HepG2 (cell line): ENCODE measurements around the gene SNRPD2. TPM values are rescaled to one million over a fixed set of nuclear protein-coding genes. Genes with fewer than 3 reads are reported as not detected.
A peak's percentile ranks its signal among the peaks of the same experiment; 100 is the strongest.

Experiments
- AKAP8 ChIP-seq: sonication (generic); formaldehyde crosslinking; IDR thresholded peaks from 2 replicates; pipeline ENCODE4 v1.5.1; 2020; ENCODE audit warnings: mild to moderate bottlenecking, missing genetic modification reagents
- KDM3A ChIP-seq: IDR thresholded peaks from 2 replicates; pipeline ENCODE4 v1.6.1; 2018; ENCODE audit warnings: low read depth, missing compliant biosample characterization
- MLLT10 ChIP-seq: sonication (generic); formaldehyde crosslinking; IDR thresholded peaks from 2 replicates; pipeline ENCODE4 v1.4.0; 2020; ENCODE audit warnings: missing genetic modification reagents
- MLX ChIP-seq: IDR thresholded peaks from 2 replicates; pipeline ENCODE4 v1.6.1; 2016
- MYPOP ChIP-seq: sonication (generic); formaldehyde crosslinking; IDR thresholded peaks from 2 replicates; pipeline ENCODE4 v1.8.1; 2023; ENCODE audit warnings: mild to moderate bottlenecking, moderate library complexity, missing genetic modification reagents
- NFKB2 ChIP-seq: sonication (generic); formaldehyde crosslinking; IDR thresholded peaks from 2 replicates; pipeline ENCODE4 v1.4.0; 2020; ENCODE audit warnings: missing genetic modification reagents, borderline replicate concordance
- PCBP1 ChIP-seq: fragments of 200-400 bp; formaldehyde crosslinking; IDR thresholded peaks from 2 replicates; pipeline ENCODE4 v1.6.1; 2017; ENCODE audit warnings: mild to moderate bottlenecking, low read depth, low read length, borderline replicate concordance
- SNAPC4 ChIP-seq: sonication (generic); formaldehyde crosslinking; IDR thresholded peaks from 2 replicates; pipeline ENCODE4 v1.4.0; 2020; ENCODE audit warnings: mild to moderate bottlenecking, missing genetic modification reagents
- YEATS4 ChIP-seq: sonication (generic); formaldehyde crosslinking; IDR thresholded peaks from 2 replicates; pipeline ENCODE4 v1.4.0; 2020; ENCODE audit warnings: missing genetic modification reagents, borderline replicate concordance
- ZMYM2 ChIP-seq: sonication (generic); formaldehyde crosslinking; IDR thresholded peaks from 2 replicates; pipeline ENCODE4 v1.8.0; 2022; ENCODE audit warnings: mild to moderate bottlenecking, missing genetic modification reagents
- ZNF574 ChIP-seq: sonication (generic); formaldehyde crosslinking; IDR thresholded peaks from 2 replicates; pipeline ENCODE4 v1.4.0; 2020; ENCODE audit warnings: missing genetic modification reagents
- ZNF891 ChIP-seq: sonication (generic); formaldehyde crosslinking; IDR thresholded peaks from 2 replicates; pipeline ENCODE4 v1.5.0; 2020; ENCODE audit warnings: mild to moderate bottlenecking, missing genetic modification reagents
- polyA plus RNA-seq, 8 experiments: library from polyadenylated mRNA; depleted of rRNA in 3 of 8; stranded (reverse) in 7 of 8; unstranded in 1 of 8; fragments of >200 nt; fragmentation: Illumina TruSeq in 4 of 8; extraction: Trizol in 4 of 8; gene quantifications; 2 replicates each; pipeline versions ENCODE4 v1.2.1 to v1.2.3, GENCODE V29; 2011 to 2016; ENCODE audit warnings: low read depth in 4 of 8, missing spikeins in 1 of 8, mixed read lengths in 1 of 8; ENCODE audit not compliant: insufficient read depth in 1 of 8
- total RNA-seq, 5 experiments: library from RNA; depleted of rRNA; stranded (reverse); fragments of >200 nt; fragmentation: Illumina TruSeq; extraction: Trizol; gene quantifications; 2 replicates each; pipeline ENCODE4 v1.2.3, GENCODE V29; 2016; ENCODE audit warnings: low read depth in 1 of 5
- TF ChIP-seq, protein P1 (sequence below): sonication (generic); formaldehyde crosslinking; IDR thresholded peaks from 2 replicates; pipeline ENCODE4 v1.5.1; 2020; ENCODE audit warnings: missing genetic modification reagents, mild to moderate bottlenecking, borderline replicate concordance
- TF ChIP-seq, protein P2 (sequence below): sonication (generic); formaldehyde crosslinking; IDR thresholded peaks from 2 replicates; pipeline ENCODE4 v1.4.0; 2020; ENCODE audit warnings: mild to moderate bottlenecking, missing genetic modification reagents

Gene SNRPD2
- total and polyA plus RNA-seq, 2 of the 13 experiments (the other 11 are each of a cell fraction or from before 2014, with no cell fraction given): 299 to 485 TPM

DNA sequence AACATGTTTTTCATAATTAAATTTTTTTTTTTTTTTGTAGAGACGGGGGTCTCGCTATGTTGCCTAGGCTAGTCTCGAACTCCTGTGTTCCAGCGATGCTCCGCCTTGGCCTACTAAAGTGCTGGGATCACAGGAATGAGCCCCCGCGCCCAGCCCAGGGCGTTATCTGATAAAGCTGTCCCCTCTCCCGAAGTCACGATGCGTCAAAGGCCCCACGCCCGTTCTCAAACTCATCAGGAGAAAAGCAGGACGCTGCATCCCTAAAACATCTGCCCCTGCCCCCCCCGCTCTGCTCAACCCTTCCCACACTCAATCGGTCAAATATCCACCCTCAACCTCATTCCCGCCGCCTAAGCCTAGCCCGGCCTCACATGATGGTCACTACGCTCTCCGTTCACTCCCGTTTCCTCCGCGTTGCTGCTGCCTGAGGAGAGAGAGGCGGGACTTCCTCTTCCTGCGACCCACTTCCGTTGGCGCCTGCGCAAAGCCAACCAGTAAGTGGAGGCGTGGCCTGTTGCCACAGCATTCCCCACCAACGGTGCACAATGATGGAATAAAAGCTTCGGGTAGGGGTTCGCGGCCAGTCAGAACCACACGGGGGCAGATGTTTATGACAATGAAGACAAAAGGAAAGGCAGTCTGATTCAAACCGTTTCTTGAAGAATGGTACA lies at the start of gene SNRPD2 (continued):
- peak; percentile 71 for TF ChIP-seq ZNF574 (CRISPR knock-in tag)
- no peak for TF ChIP-seq KDM3A (CRISPR knock-in tag)
- TF ChIP-seq PCBP1: no peak
- no peak for TF ChIP-seq MLLT10 (CRISPR knock-in tag)
- TF ChIP-seq AKAP8 (CRISPR knock-in tag): no peak
- no peak for TF ChIP-seq ZNF891 (CRISPR knock-in tag)
- TF ChIP-seq, protein P1, sequence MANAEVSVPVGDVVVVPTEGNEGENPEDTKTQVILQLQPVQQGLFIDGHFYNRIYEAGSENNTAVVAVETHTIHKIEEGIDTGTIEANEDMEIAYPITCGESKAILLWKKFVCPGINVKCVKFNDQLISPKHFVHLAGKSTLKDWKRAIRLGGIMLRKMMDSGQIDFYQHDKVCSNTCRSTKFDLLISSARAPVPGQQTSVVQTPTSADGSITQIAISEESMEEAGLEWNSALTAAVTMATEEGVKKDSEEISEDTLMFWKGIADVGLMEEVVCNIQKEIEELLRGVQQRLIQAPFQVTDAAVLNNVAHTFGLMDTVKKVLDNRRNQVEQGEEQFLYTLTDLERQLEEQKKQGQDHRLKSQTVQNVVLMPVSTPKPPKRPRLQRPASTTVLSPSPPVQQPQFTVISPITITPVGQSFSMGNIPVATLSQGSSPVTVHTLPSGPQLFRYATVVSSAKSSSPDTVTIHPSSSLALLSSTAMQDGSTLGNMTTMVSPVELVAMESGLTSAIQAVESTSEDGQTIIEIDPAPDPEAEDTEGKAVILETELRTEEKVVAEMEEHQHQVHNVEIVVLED (CRISPR knock-in tag): no peak
- no peak for TF ChIP-seq SNAPC4 (CRISPR knock-in tag)
- TF ChIP-seq MLX (CRISPR knock-in tag): no peak
- TF ChIP-seq MYPOP (CRISPR knock-in tag): no peak
- TF ChIP-seq ZMYM2: no peak
- TF ChIP-seq, protein P2, sequence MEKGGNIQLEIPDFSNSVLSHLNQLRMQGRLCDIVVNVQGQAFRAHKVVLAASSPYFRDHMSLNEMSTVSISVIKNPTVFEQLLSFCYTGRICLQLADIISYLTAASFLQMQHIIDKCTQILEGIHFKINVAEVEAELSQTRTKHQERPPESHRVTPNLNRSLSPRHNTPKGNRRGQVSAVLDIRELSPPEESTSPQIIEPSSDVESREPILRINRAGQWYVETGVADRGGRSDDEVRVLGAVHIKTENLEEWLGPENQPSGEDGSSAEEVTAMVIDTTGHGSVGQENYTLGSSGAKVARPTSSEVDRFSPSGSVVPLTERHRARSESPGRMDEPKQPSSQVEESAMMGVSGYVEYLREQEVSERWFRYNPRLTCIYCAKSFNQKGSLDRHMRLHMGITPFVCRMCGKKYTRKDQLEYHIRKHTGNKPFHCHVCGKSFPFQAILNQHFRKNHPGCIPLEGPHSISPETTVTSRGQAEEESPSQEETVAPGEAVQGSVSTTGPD (CRISPR knock-in tag): no peak
- TF ChIP-seq NFKB2 (CRISPR knock-in tag): peak; percentile 17; the same call in 1 of the 2 replicates
- TF ChIP-seq YEATS4 (CRISPR knock-in tag): peak; percentile 44; the same call in 1 of the 2 replicates
